Prostate gland (tissue), 2 donors: Measurements from ENCODE around the gene ANKRD44. TPM values are rescaled to one million over a fixed set of nuclear protein-coding genes. Genes with fewer than 3 reads are reported as not detected.

ENCODE experiments used
- DNase-seq: peaks from one replicate; pipeline ENCODE4 v3.0.0-alpha.2; 2019; ENCODE audit warnings: low spot score
- H3K27ac ChIP-seq, 2 donors: fragments of 200-600 bp; sonication (generic); 2 replicates each; pipeline ENCODE4 v1.5.1; 2017 to 2019
- H3K27me3 ChIP-seq: fragments of 200-600 bp; sonication (generic); replicated peaks from 2 replicates; pipeline ENCODE4 v1.5.1; 2019; ENCODE audit not compliant: insufficient read depth
- H3K36me3 ChIP-seq, 2 donors: fragments of 200-600 bp; sonication (generic); 1 replicate in 1 of 2; 2 replicates in 1 of 2; pipeline versions ENCODE4 v1.5.1 to v1.8.1; 2017 to 2019
- H3K4me1 ChIP-seq: fragments of 200-600 bp; sonication (generic); replicated peaks from 2 replicates; pipeline ENCODE4 v1.5.1; 2019
- H3K4me3 ChIP-seq, 2 donors: fragments of 200-600 bp; sonication (generic); 2 replicates each; pipeline ENCODE4 v1.5.1; 2017 to 2019
- H3K9me3 ChIP-seq: fragments of 200-600 bp; sonication (generic); 2 replicates; pipeline ENCODE4 v1.5.1; 2017
- POLR2A ChIP-seq: fragments of 450-650 bp; IDR thresholded peaks from one replicate; pipeline ENCODE4 v1.6.1; 2016; ENCODE audit warnings: antibody characterized with exemption, mild to moderate bottlenecking
- POLR2AphosphoS5 ChIP-seq: sonication (generic); formaldehyde crosslinking; IDR thresholded peaks from one replicate; pipeline ENCODE4 v1.6.1; 2017; ENCODE audit warnings: antibody characterized with exemption
- WGBS: methylation state at CpG from one replicate; pipeline ENCODE4 v1.1.5; 2018; 5-methylcytosine and 5-hydroxymethylcytosine counted together
- intact Hi-C: fragments of 100-400 bp; cut with DNase I; formaldehyde crosslinking; loops from one replicate; pipeline ENCODE4 v1.14.2; 2022
- total RNA-seq, 2 donors: library from RNA; depleted of rRNA; stranded (reverse); fragments of >200 nt; gene quantifications; one replicate each; pipeline ENCODE4 v1.1.0, GENCODE V29; 2016
- TF ChIP-seq, protein P1 (sequence below), 4 experiments: fragments of 200-600 bp in 2 of 4; fragments of 450-650 bp in 2 of 4; sonication (generic) in 2 of 4; IDR thresholded peaks; 1 replicate in 3 of 4; 2 replicates in 1 of 4; pipeline ENCODE4 v1.5.1; 2016 to 2019; ENCODE audit warnings: antibody characterized with exemption in 4 of 4, mild to moderate bottlenecking in 2 of 4, moderate library complexity in 2 of 4

Gene ANKRD44
- total RNA-seq, 2 donors from 2014 or later: 6.0 to 11.2 TPM

- H3K27ac ChIP-seq: no peak overlapping the region
- 83% methylated on average over 7 of the region's 7 CpGs for WGBS
- H3K4me1 ChIP-seq: no peaks in the 10 kb centered on the region
- H3K36me3 ChIP-seq: no peaks in the 10 kb centered on the region
- no peaks in the 10 kb centered on the region for H3K9me3 ChIP-seq
- DNase-seq: no peak
- H3K4me3 ChIP-seq: no peak overlapping the region
- intact Hi-C loops: no loop called here
- H3K27me3 ChIP-seq: no peaks in the 10 kb centered on the region
- TF ChIP-seq POLR2A (no peak), POLR2AphosphoS5 (no peak)
- TF ChIP-seq, protein P1, sequence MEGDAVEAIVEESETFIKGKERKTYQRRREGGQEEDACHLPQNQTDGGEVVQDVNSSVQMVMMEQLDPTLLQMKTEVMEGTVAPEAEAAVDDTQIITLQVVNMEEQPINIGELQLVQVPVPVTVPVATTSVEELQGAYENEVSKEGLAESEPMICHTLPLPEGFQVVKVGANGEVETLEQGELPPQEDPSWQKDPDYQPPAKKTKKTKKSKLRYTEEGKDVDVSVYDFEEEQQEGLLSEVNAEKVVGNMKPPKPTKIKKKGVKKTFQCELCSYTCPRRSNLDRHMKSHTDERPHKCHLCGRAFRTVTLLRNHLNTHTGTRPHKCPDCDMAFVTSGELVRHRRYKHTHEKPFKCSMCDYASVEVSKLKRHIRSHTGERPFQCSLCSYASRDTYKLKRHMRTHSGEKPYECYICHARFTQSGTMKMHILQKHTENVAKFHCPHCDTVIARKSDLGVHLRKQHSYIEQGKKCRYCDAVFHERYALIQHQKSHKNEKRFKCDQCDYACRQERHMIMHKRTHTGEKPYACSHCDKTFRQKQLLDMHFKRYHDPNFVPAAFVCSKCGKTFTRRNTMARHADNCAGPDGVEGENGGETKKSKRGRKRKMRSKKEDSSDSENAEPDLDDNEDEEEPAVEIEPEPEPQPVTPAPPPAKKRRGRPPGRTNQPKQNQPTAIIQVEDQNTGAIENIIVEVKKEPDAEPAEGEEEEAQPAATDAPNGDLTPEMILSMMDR (IDR thresholded peaks at IDR 0.05): no peak
These were observed 234.7 kb downstream of the ANKRD44 start for GRCh38 chr2:197075754-197076337.

DNA sequence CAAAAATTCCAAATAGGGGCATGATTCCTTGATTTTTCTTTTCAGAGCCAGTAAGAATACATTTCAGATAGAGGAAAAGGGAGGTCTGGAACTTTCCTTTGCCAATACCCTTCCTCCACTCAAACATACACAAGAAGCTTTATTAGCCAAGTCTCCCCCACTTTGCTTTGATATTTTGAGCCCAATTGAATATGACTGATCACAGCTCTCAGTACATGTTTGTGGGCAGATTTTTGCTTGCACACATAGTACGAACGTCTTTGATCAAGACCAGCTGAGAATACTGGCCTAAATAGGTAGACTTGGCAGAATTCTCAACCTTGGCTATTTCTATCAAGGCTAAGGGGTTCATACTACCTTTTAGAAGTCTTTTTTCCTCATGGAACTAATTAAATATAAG, 235.3 kb downstream of the ANKRD44 start:
- DNase-seq: no peak
- 64% methylated on average over 2 of the region's 2 CpGs for WGBS
- no peaks in the 10 kb centered on the region for H3K36me3 ChIP-seq
- no peak for TF ChIP-seq POLR2A
- no peak for TF ChIP-seq POLR2AphosphoS5
- TF ChIP-seq, protein P1 (IDR thresholded peaks at IDR 0.05): no peak
- no peak overlapping the region for H3K27ac ChIP-seq
- intact Hi-C loops: no loop called here
- no peak overlapping the region for H3K4me3 ChIP-seq
- H3K9me3 ChIP-seq: no peaks in the 10 kb centered on the region
- H3K4me1 ChIP-seq: no peaks in the 10 kb centered on the region
- H3K27me3 ChIP-seq: no peaks in the 10 kb centered on the region

DNA sequence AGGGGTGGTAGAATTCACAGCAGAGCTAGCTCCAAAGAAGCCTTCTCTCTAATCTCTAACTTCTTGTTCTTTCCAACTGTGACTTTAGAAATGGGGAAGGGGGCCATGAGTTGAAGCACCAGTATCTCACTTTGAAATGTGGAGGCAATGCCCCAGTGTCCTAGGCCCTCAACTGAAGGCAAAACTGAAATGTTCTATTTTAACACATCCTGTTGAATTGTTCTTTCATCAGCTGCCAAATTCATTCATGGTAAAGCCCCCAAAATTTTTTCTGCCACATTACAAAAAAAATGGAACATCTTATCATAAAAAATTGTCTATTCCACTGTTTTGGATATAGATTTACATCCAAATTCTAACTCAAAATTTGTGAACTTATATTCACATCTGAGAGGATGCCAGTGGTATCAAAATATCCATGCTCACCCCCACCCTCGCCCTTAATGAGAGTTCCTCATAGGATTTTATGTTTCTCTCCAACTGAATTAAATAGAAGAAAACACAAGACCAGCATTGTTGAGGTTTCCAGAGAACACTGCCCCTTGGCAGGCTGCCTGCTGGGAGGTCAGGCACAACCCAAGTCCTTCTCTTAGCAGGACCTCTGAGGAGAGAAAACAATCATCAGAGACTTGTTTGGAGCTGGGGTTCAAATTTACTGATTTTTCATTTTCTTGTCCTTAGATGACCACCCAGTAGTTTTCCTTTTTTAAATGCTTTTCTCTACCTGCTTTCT, 236.7 kb downstream of the ANKRD44 start:
- DNase-seq: no peak
- Histone ChIP-seq H3K27ac (no peak overlapping the region), H3K4me3 (no peak overlapping the region), H3K4me1 (no peaks in the 10 kb centered on the region), H3K36me3 (no peaks in the 10 kb centered on the region), H3K9me3 (no peaks in the 10 kb centered on the region), H3K27me3 (no peaks in the 10 kb centered on the region)
- intact Hi-C loops: no loop called here
- TF ChIP-seq POLR2A (no peak), POLR2AphosphoS5 (no peak)
- TF ChIP-seq, protein P1 (IDR thresholded peaks at IDR 0.05): no peak
- 50% methylated on average over 1 of the region's 1 CpG for WGBS

GRCh38 chr2:197073270-197073669, 237.3 kb downstream of the ANKRD44 start:
- no peak for TF ChIP-seq POLR2AphosphoS5
- TF ChIP-seq POLR2A: no peak
- TF ChIP-seq, protein P1 (IDR thresholded peaks at IDR 0.05): no peak
- Histone ChIP-seq H3K4me1 (no peaks in the 10 kb centered on the region), H3K36me3 (no peaks in the 10 kb centered on the region), H3K9me3 (no peaks in the 10 kb centered on the region), H3K27me3 (no peaks in the 10 kb centered on the region), H3K27ac (no peak overlapping the region), H3K4me3 (no peak overlapping the region)
- intact Hi-C loops: no loop called here
- WGBS: 83% methylated on average over 2 of the region's 2 CpGs
- DNase-seq: no peak

GRCh38 chr2:197072533-197072932, 238.0 kb downstream of the ANKRD44 start:
- WGBS: 89% methylated on average over 3 of the region's 3 CpGs
- no peak for DNase-seq

More at GRCh38 chr2:197072533-197072932, 238.0 kb downstream of the ANKRD44 start:
- Histone ChIP-seq H3K4me3 (no peak overlapping the region), H3K4me1 (no peaks in the 10 kb centered on the region), H3K27me3 (no peaks in the 10 kb centered on the region), H3K9me3 (no peaks in the 10 kb centered on the region), H3K27ac (no peak overlapping the region), H3K36me3 (no peaks in the 10 kb centered on the region)
- TF ChIP-seq POLR2AphosphoS5: no peak
- TF ChIP-seq, protein P1 (IDR thresholded peaks at IDR 0.05): no peak
- no peak for TF ChIP-seq POLR2A
- intact Hi-C loops: no loop called here
